Mucosa of descending colon (tissue), 3 donors: ENCODE results near the gene IER3. TPM values are rescaled to one million over a fixed set of nuclear protein-coding genes. Genes with fewer than 3 reads are reported as not detected.

Experiments
- ATAC-seq: fragments of 200-7000 bp; cut with Tn5 transposase; one replicate; pipeline ENCODE4 v1.9.1; 2020; ENCODE audit warnings: mild to moderate bottlenecking, moderate library complexity
- DNase-seq, 3 donors: peaks; one replicate each; pipeline ENCODE4 v3.0.0-alpha.2; 2020
- H3K36me3 ChIP-seq: fragments of 200-600 bp; one replicate; pipeline ENCODE4 v1.8.0; 2021; ENCODE audit warnings: low read depth, mild to moderate bottlenecking
- H3K4me1 ChIP-seq: fragments of 200-600 bp; one replicate; pipeline ENCODE4 v1.8.0; 2021; ENCODE audit warnings: low read depth, mild to moderate bottlenecking
- H3K4me3 ChIP-seq: fragments of 200-600 bp; one replicate; pipeline ENCODE4 v1.8.0; 2021; ENCODE audit warnings: mild to moderate bottlenecking
- H3K9me3 ChIP-seq: fragments of 200-600 bp; one replicate; pipeline ENCODE4 v1.8.0; 2021; ENCODE audit warnings: mild to moderate bottlenecking
- CTCF ChIP-seq: fragments of 200-600 bp; IDR thresholded peaks from one replicate; pipeline ENCODE4 v1.8.0; 2022; ENCODE audit warnings: antibody characterized with exemption, mild to moderate bottlenecking
- intact Hi-C, 2 donors: fragments of 100-400 bp; cut with DNase I in 1 of 2; cut with micrococcal nuclease in 1 of 2; formaldehyde crosslinking; loops; one replicate each; pipeline versions ENCODE4 v1.11.0 to v1.11.1; 2022; cut with DNase I, micrococcal nuclease
- total RNA-seq, 3 donors: library from RNA; stranded (reverse); fragmentation: NEBNext Ultra II Directional in 2 of 3; extraction: Animal tissue kit (Norgen Biotek cat#: 25700) in 2 of 3; gene quantifications; one replicate each; pipeline versions ENCODE4 v1.2.1 to v1.2.4, GENCODE V29; 2021 to 2023
- donor health status: DM: no; HTN: no; CAD: no; lungs with moderate emphysema.
- donor health status: DM: no; HTN: no; CAD: no.
- donor health status: DM: no; HTN: yes; CAD: no.

The IER3 gene
- total RNA-seq, 3 donors from 2014 or later = 64.0 to 183 (median 67.6) TPM

GRCh38 chr6:30700340-30700739, 44.0 kb downstream of the IER3 start:
- intact Hi-C loops = no loop called here
- TF ChIP-seq CTCF = no peak
- H3K4me1 ChIP-seq = no peaks in the 10 kb centered on the region
- no peaks in the 10 kb centered on the region for H3K9me3 ChIP-seq
- DNase-seq = peak in 1 of 3 donors; percentile 55
- no peaks in the 10 kb centered on the region for H3K36me3 ChIP-seq
- peak; percentile 84 for ATAC-seq
- no peak overlapping the region for H3K4me3 ChIP-seq

- H3K4me3 ChIP-seq = no peak overlapping the region
- peak in 1 of 3 donors; percentile 24 for DNase-seq
- TF ChIP-seq CTCF = no peak
- intact Hi-C loops = no loop called here
- H3K4me1 ChIP-seq = peaks cover under 1% of the 10 kb centered on the region
- H3K36me3 ChIP-seq = no peaks in the 10 kb centered on the region
- no peak for ATAC-seq
- H3K9me3 ChIP-seq = no peaks in the 10 kb centered on the region
Measured at GRCh38 chr6:30696432-30696831, 47.9 kb downstream of the IER3 start.

Other genes with a start within 250 kb of the IER3 start
- 10 to 100 TPM; 37.8 to 48.1 (median 45.9) TPM for gene GNL1, start 188.1 kb downstream of the IER3 start, total RNA-seq
- gene PRR3, start 187.3 kb downstream of the IER3 start, total RNA-seq = 1 to 10 TPM; 4.6 to 9.7 (median 5.9) TPM
- 10 to 100 TPM; 43.0 to 56.0 (median 45.8) TPM for gene ABCF1, start 173.1 kb downstream of the IER3 start, total RNA-seq
- 10 to 100 TPM; 68.5 to 80.3 (median 79.2) TPM for gene PPP1R10, start 127.3 kb downstream of the IER3 start, total RNA-seq
- gene MRPS18B, start 126.7 kb downstream of the IER3 start, total RNA-seq = 10 to 100 TPM; 38.2 to 63.7 (median 51.1) TPM
- gene ATAT1, start 117.7 kb downstream of the IER3 start, total RNA-seq = 10 to 100 TPM; 10.6 to 18.4 (median 12.7) TPM
- 10 to 100 TPM; 46.5 to 88.8 (median 61.8) TPM for gene C6orf136, start 97.4 kb downstream of the IER3 start, total RNA-seq
- 10 to 100 TPM; 31.0 to 36.2 (median 36.0) TPM for gene DHX16, start 71.5 kb downstream of the IER3 start, total RNA-seq
- 10 to 100 TPM in 2 of 3 donors, 1 to 10 TPM in 1; 8.6 to 55.1 (median 22.1) TPM for gene PPP1R18, start 57.9 kb downstream of the IER3 start, total RNA-seq
- gene NRM, start 53.6 kb downstream of the IER3 start, total RNA-seq = 10 to 100 TPM in 1 of 3 donors, 1 to 10 TPM in 2; 4.3 to 10.2 (median 6.1) TPM
- 10 to 100 TPM; 15.2 to 34.3 (median 29.5) TPM for gene MDC1, start 27.3 kb downstream of the IER3 start, total RNA-seq
- 100 to 1,000 TPM; 113 to 328 (median 307) TPM for gene TUBB, start 24.2 kb downstream of the IER3 start, total RNA-seq
- 100 to 1,000 TPM; 133 to 175 (median 152) TPM for gene FLOT1, start 1.9 kb downstream of the IER3 start, total RNA-seq
- gene DDR1, start 140.0 kb upstream of the IER3 start, total RNA-seq = 100 to 1,000 TPM; 145 to 336 (median 271) TPM
- gene GTF2H4, start 163.7 kb upstream of the IER3 start, total RNA-seq = 10 to 100 TPM; 17.0 to 25.3 (median 25.0) TPM
- gene VARS2, start 169.7 kb upstream of the IER3 start, total RNA-seq = 10 to 100 TPM; 20.9 to 27.6 (median 27.3) TPM
- gene SFTA2, start 187.6 kb upstream of the IER3 start, total RNA-seq = not detected
- under 1 TPM in 1 of 3 donors, not detected in 2; 0.07 TPM for gene MUCL3, start 196.4 kb upstream of the IER3 start, total RNA-seq
- under 1 TPM in 1 of 3 donors, not detected in 2; 0.12 TPM for gene MUC21, start 239.2 kb upstream of the IER3 start, total RNA-seq